OCI-LY1 (cell line): ENCODE data around the gene STARD7.
"Not testable (repeated sequence)": the region's sequence is repeated elsewhere in the genome, so short reads cannot be mapped to it uniquely, and the experiment has no call there.

Experiments used
- H2AFZ ChIP-seq: fragments of 200-600 bp; sonication (generic), shearing (Covaris generic); 2 replicates; pipeline ENCODE4 v1.6.0; 2014; ENCODE audit warnings: antibody characterized with exemption, mild to moderate bottlenecking, low read length
- H3F3A ChIP-seq: fragments of 200-600 bp; sonication (generic), shearing (Covaris generic); 2 replicates; pipeline ENCODE4 v1.6.0; 2014; ENCODE audit warnings: mild to moderate bottlenecking, antibody characterized with exemption, low read length, moderate library complexity; ENCODE audit not compliant: insufficient read depth
- H3K27ac ChIP-seq: fragments of 200-600 bp; sonication (generic); 2 replicates; pipeline ENCODE4 v1.5.1; 2014; ENCODE audit warnings: low read length, mixed run types, mild to moderate bottlenecking, low read depth; ENCODE audit not compliant: poor library complexity, severe bottlenecking
- H3K27me3 ChIP-seq: fragments of 200-600 bp; sonication (generic); 2 replicates; pipeline ENCODE4 v1.6.0; 2014; ENCODE audit warnings: antibody characterized with exemption, mild to moderate bottlenecking, low read length, moderate library complexity; ENCODE audit not compliant: insufficient read depth
- H3K36me3 ChIP-seq: fragments of 200-600 bp; sonication (generic); 2 replicates; pipeline ENCODE4 v1.6.1; 2014; ENCODE audit warnings: mild to moderate bottlenecking, antibody characterized with exemption, low read length, moderate library complexity, mixed read lengths; ENCODE audit not compliant: insufficient read depth
- H3K4me1 ChIP-seq: fragments of 200-600 bp; sonication (generic); 2 replicates; pipeline ENCODE4 v1.5.1; 2014; ENCODE audit warnings: mild to moderate bottlenecking, low read length, moderate library complexity; ENCODE audit not compliant: insufficient read depth, severe bottlenecking
- H3K4me2 ChIP-seq: fragments of 200-600 bp; sonication (generic), shearing (Covaris generic); 2 replicates; pipeline ENCODE4 v1.6.1; 2014; ENCODE audit warnings: low read length
- H3K4me3 ChIP-seq: fragments of 200-600 bp; sonication (generic); 2 replicates; pipeline ENCODE4 v1.5.1; 2014; ENCODE audit warnings: low read length, low read depth, mild to moderate bottlenecking, mixed read lengths; ENCODE audit not compliant: poor library complexity, severe bottlenecking
- H3K79me2 ChIP-seq: fragments of 200-600 bp; shearing (Covaris generic); 2 replicates; pipeline ENCODE4 v1.6.1; 2016; ENCODE audit warnings: mixed run types, low read length, mixed read lengths; ENCODE audit not compliant: insufficient read depth
- H3K9ac ChIP-seq: fragments of 200-600 bp; sonication (generic), shearing (Covaris generic); 2 replicates; pipeline ENCODE4 v1.6.1; 2014; ENCODE audit warnings: mild to moderate bottlenecking, low read length, mixed read lengths
- H3K9me2 ChIP-seq: fragments of 200-600 bp; sonication (generic), shearing (Covaris generic); 2 replicates; pipeline ENCODE4 v1.6.1; 2014; ENCODE audit warnings: low read depth, mild to moderate bottlenecking, low read length, mixed read lengths
- H3K9me3 ChIP-seq: fragments of 200-600 bp; shearing (Covaris generic); 2 replicates; pipeline ENCODE4 v1.6.1; 2014; ENCODE audit warnings: low read length, mixed read lengths
- H4K20me1 ChIP-seq: fragments of 200-600 bp; sonication (generic), shearing (Covaris generic); 2 replicates; pipeline ENCODE4 v1.6.0; 2016; ENCODE audit warnings: mild to moderate bottlenecking, low read length; ENCODE audit not compliant: insufficient read depth
- EZH2 ChIP-seq: fragments of 200-600 bp; sonication (generic), shearing (Covaris generic); IDR thresholded peaks from 2 replicates; pipeline ENCODE4 v1.8.0; 2017; ENCODE audit warnings: borderline replicate concordance, mixed run types, mild to moderate bottlenecking, antibody characterized with exemption, low read length, moderate library complexity, mixed read lengths
- TF ChIP-seq, protein P1 (sequence below): fragments of 200-600 bp; sonication (generic), shearing (Covaris generic); IDR thresholded peaks from 2 replicates; pipeline ENCODE4 v1.5.1; 2017; ENCODE audit warnings: mild to moderate bottlenecking, antibody characterized with exemption, low read length, moderate library complexity, mixed read lengths

The STARD7 gene

GRCh38 chr2:96225016-96225533 is 16.4 kb upstream of the STARD7 start:
- H3K4me1 ChIP-seq: peaks cover 23% of the 10 kb centered on the region
- H3K79me2 ChIP-seq: 0 out of 2 replicates have a peak, but pooled peaks cover 5% of the 10 kb centered on the region
- H3K9me2 ChIP-seq: no peaks in the 10 kb centered on the region
- TF ChIP-seq EZH2: no peak
- peak overlapping the region; percentile 68 for H3K9ac ChIP-seq
- no peaks in the 10 kb centered on the region for H3K9me3 ChIP-seq
- H3F3A ChIP-seq: no peaks in the 10 kb centered on the region
- no peaks in the 10 kb centered on the region for H4K20me1 ChIP-seq
- no peaks in the 10 kb centered on the region for H3K27me3 ChIP-seq
- no peak overlapping the region for H2AFZ ChIP-seq
- H3K4me3 ChIP-seq: peak overlapping the region; percentile 27
- H3K27ac ChIP-seq: peak overlapping the region; percentile 100
- H3K36me3 ChIP-seq: no peaks in the 10 kb centered on the region
- peak overlapping the region; percentile 65 for H3K4me2 ChIP-seq

- H3K27me3 ChIP-seq, H3K9me3 ChIP-seq, H3K79me2 ChIP-seq, H3K9me2 ChIP-seq, H2AFZ ChIP-seq, H3F3A ChIP-seq, H3K4me3 ChIP-seq, H3K4me2 ChIP-seq, H3K36me3 ChIP-seq, H4K20me1 ChIP-seq, H3K9ac ChIP-seq: not testable (repeated sequence)
- H3K4me1 ChIP-seq: peaks cover 26% of the 10 kb centered on the region
- H3K27ac ChIP-seq: peak overlapping the region; percentile 36
These were observed 12.5 kb upstream of the STARD7 start for GRCh38 chr2:96221106-96221505.

GRCh38 chr2:96219959-96220358 is 11.3 kb upstream of the STARD7 start:
- H3K9me2 ChIP-seq, H4K20me1 ChIP-seq, H3K27me3 ChIP-seq, H3K79me2 ChIP-seq, H2AFZ ChIP-seq, H3F3A ChIP-seq, H3K36me3 ChIP-seq, H3K9me3 ChIP-seq, H3K4me3 ChIP-seq, H3K4me2 ChIP-seq, H3K9ac ChIP-seq: not testable (repeated sequence)
- peak overlapping the region; percentile 60 for H3K27ac ChIP-seq
- peaks cover 26% of the 10 kb centered on the region for H3K4me1 ChIP-seq

DNA sequence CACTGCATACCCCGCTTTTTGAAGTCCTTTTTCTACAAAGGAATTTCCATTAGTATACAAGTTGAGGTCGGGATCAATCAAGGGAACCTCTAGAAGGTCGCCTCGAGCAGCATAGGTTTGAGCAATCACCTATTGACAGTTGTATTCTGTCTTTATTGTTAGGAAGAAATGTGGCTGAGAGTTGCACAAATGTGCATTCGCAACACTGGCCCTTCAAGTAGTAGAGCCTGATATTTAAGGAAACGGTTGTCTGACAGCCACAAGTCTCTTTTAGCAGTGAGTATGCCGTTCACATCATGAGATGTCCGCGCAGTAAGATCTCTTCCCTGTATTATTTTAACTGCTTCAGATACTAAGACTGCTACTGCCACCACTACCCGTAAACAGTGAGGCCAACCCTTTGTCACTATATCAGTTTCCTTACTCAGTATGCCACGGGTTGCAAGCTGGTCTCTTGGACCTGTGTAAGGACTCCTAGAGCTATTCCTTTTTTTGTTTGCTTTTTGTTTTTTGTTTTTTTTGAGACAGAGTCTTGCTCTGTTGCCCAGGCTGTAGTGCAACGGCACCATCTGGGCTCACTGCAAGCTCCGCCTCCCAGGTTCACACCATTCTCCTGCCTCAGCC is 10.0 kb upstream of the STARD7 start:
- no peaks in the 10 kb centered on the region for H4K20me1 ChIP-seq
- no peaks in the 10 kb centered on the region for H3K9me2 ChIP-seq
- H3K36me3 ChIP-seq: no peaks in the 10 kb centered on the region
- no peak overlapping the region for H3K4me2 ChIP-seq
- H3K79me2 ChIP-seq: no peaks in the 10 kb centered on the region
- H3K27ac ChIP-seq: peak overlapping the region; percentile 23
- H3K9me3 ChIP-seq: no peaks in the 10 kb centered on the region
- no peak overlapping the region for H3K4me3 ChIP-seq
- peaks cover 20% of the 10 kb centered on the region for H3K4me1 ChIP-seq
- no peak overlapping the region for H2AFZ ChIP-seq
- no peaks in the 10 kb centered on the region for H3F3A ChIP-seq
- TF ChIP-seq, protein P1, sequence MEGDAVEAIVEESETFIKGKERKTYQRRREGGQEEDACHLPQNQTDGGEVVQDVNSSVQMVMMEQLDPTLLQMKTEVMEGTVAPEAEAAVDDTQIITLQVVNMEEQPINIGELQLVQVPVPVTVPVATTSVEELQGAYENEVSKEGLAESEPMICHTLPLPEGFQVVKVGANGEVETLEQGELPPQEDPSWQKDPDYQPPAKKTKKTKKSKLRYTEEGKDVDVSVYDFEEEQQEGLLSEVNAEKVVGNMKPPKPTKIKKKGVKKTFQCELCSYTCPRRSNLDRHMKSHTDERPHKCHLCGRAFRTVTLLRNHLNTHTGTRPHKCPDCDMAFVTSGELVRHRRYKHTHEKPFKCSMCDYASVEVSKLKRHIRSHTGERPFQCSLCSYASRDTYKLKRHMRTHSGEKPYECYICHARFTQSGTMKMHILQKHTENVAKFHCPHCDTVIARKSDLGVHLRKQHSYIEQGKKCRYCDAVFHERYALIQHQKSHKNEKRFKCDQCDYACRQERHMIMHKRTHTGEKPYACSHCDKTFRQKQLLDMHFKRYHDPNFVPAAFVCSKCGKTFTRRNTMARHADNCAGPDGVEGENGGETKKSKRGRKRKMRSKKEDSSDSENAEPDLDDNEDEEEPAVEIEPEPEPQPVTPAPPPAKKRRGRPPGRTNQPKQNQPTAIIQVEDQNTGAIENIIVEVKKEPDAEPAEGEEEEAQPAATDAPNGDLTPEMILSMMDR: no peak
- no peak for TF ChIP-seq EZH2
- H3K9ac ChIP-seq: no peak overlapping the region
- no peaks in the 10 kb centered on the region for H3K27me3 ChIP-seq
